PFSK-1 (cell line): ENCODE data around the gene MCRIP1.

Experiments used
- FOXP2 ChIP-seq: optimal IDR thresholded peaks from 2 replicates; pipeline ENCODE3; 2011; ENCODE audit warnings: borderline replicate concordance, control low read depth, inconsistent platforms; ENCODE audit not compliant: insufficient read depth; ENCODE audit errors: extremely low read length, extremely low read depth
- POLR2AphosphoS5 ChIP-seq: IDR thresholded peaks from 2 replicates; pipeline ENCODE4 v1.6.1; 2012; ENCODE audit warnings: low read depth, mild to moderate bottlenecking, control low read depth, low read length, moderate library complexity
- SIN3A ChIP-seq: IDR thresholded peaks from 2 replicates; pipeline ENCODE4 v1.6.1; 2012; ENCODE audit warnings: mild to moderate bottlenecking, low read length, moderate library complexity, borderline replicate concordance; ENCODE audit not compliant: insufficient read depth
- TAF1 ChIP-seq: IDR thresholded peaks from 2 replicates; pipeline ENCODE4 v1.6.1; 2012; ENCODE audit warnings: low read length, control low read depth, borderline replicate concordance; ENCODE audit not compliant: insufficient read depth
- TF ChIP-seq, protein P1 (sequence below), 2 experiments: IDR thresholded peaks; 2 replicates each; pipeline versions ENCODE4 v1.6.1 to v1.8.0; 2011 to 2012; ENCODE audit warnings: low read depth in 2 of 2, low read length in 2 of 2, control low read depth in 1 of 2, inconsistent platforms in 1 of 2, mild to moderate bottlenecking in 1 of 2, moderate library complexity in 1 of 2; ENCODE audit not compliant: insufficient read depth in 1 of 2

DNA sequence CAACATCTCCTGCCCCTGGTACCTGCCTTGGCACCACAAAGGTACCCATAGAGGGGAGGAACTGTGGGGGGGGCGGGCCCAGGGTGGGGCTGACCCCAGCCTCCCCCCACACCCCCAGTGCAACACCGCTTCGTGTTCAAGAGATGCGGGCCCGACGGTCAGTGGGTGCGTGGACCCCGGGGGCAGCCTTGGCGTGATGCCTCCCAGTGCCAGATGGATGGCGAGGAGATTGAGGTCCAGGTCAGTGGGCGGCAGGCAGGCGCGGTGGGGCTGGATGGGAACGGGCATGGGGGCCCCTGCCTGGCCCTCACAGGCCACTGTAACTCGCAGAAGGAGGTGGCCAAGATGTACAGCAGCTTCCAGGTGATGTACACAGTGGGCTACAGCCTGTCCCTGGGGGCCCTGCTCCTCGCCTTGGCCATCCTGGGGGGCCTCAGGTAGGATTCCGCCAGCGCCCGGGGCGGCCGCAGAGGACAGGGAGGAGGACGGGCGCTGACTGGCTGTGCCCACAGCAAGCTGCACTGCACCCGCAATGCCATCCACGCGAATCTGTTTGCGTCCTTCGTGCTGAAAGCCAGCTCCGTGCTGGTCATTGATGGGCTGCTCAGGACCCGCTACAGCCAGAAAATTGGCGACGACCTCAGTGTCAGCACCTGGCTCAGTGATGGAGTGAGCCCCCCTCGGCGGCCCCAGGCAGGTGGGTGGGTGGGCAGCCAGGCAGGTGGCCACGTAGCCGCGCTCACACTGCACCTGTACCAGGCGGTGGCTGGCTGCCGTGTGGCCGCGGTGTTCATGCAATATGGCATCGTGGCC lies 22.0 kb downstream of the MCRIP1 start:
- TF ChIP-seq, protein P1, sequence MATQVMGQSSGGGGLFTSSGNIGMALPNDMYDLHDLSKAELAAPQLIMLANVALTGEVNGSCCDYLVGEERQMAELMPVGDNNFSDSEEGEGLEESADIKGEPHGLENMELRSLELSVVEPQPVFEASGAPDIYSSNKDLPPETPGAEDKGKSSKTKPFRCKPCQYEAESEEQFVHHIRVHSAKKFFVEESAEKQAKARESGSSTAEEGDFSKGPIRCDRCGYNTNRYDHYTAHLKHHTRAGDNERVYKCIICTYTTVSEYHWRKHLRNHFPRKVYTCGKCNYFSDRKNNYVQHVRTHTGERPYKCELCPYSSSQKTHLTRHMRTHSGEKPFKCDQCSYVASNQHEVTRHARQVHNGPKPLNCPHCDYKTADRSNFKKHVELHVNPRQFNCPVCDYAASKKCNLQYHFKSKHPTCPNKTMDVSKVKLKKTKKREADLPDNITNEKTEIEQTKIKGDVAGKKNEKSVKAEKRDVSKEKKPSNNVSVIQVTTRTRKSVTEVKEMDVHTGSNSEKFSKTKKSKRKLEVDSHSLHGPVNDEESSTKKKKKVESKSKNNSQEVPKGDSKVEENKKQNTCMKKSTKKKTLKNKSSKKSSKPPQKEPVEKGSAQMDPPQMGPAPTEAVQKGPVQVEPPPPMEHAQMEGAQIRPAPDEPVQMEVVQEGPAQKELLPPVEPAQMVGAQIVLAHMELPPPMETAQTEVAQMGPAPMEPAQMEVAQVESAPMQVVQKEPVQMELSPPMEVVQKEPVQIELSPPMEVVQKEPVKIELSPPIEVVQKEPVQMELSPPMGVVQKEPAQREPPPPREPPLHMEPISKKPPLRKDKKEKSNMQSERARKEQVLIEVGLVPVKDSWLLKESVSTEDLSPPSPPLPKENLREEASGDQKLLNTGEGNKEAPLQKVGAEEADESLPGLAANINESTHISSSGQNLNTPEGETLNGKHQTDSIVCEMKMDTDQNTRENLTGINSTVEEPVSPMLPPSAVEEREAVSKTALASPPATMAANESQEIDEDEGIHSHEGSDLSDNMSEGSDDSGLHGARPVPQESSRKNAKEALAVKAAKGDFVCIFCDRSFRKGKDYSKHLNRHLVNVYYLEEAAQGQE (IDR thresholded peaks at IDR 0.05; ENCODE audit: insufficient read depth in 1 of 2, low read depth in 2 of 2, low read length in 2 of 2): no peak
- no peak for TF ChIP-seq POLR2AphosphoS5
- no peak for TF ChIP-seq TAF1
- TF ChIP-seq FOXP2: no peak
- TF ChIP-seq SIN3A: no peak
